Ovary (tissue), 3 donors: Measurements from ENCODE around the gene TFDP1.

Source experiments
- POLR2A ChIP-seq: fragments of 450-650 bp; IDR thresholded peaks from one replicate; pipeline ENCODE4 v1.6.1; 2017; ENCODE audit warnings: antibody characterized with exemption, mild to moderate bottlenecking, moderate library complexity
- TF ChIP-seq, protein P1 (sequence below), 3 donors: fragments of 450-650 bp in 2 of 3; fragments of 200-600 bp in 1 of 3; IDR thresholded peaks; one replicate each; pipeline versions ENCODE4 v1.5.1 to v1.8.0; 2016 to 2022; ENCODE audit warnings: antibody characterized with exemption in 3 of 3, mild to moderate bottlenecking in 1 of 3
- donor health status: DM: no; HTN: no; CAD: no.

DNA sequence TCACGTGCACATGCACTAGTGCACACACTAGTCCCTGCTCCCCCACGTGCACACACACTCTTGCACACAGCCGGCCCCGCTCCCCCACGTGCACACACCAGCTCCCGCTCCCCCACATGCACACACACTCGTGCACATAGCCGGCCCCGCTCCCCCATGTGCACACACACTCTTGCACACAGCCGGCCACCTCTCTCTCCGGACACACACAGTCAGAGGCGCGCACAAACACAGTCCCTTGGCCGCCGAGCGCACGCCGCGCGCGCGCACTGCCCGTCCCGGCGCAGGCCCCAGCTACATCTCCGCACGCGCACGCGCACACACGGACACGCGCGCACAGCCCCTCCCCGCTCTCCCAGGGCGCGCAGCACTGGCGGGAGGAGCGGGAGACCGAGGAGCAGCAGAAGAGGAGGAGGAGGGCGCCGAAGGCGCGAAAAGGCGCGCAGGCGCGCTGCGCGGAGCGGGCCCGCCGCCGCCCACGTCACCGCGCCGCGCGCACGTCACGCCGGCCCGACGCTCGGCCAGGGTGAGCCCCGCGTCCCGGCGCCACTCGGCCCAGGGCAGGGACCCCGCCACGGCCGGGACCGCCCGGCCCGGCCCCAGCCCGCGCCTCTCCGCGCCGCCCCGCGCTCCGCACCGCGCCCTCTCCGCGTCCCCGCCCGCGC is at the start of gene TFDP1:
- TF ChIP-seq POLR2A, result no peak
- TF ChIP-seq, protein P1, sequence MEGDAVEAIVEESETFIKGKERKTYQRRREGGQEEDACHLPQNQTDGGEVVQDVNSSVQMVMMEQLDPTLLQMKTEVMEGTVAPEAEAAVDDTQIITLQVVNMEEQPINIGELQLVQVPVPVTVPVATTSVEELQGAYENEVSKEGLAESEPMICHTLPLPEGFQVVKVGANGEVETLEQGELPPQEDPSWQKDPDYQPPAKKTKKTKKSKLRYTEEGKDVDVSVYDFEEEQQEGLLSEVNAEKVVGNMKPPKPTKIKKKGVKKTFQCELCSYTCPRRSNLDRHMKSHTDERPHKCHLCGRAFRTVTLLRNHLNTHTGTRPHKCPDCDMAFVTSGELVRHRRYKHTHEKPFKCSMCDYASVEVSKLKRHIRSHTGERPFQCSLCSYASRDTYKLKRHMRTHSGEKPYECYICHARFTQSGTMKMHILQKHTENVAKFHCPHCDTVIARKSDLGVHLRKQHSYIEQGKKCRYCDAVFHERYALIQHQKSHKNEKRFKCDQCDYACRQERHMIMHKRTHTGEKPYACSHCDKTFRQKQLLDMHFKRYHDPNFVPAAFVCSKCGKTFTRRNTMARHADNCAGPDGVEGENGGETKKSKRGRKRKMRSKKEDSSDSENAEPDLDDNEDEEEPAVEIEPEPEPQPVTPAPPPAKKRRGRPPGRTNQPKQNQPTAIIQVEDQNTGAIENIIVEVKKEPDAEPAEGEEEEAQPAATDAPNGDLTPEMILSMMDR (IDR thresholded peaks at IDR 0.05), result no peak
